GM19193 (cell line): Measurements from ENCODE around the gene AMMECR1.

Experiments
- POLR2A ChIP-seq: IDR thresholded peaks from 4 replicates; pipeline ENCODE4 v1.6.1; 2011; ENCODE audit not compliant: insufficient read depth, insufficient read length; ENCODE audit errors: extremely low read depth

Gene AMMECR1

GRCh38 chrX:110145854-110146253 lies 172.0 kb downstream of the AMMECR1 start:
- no peak for TF ChIP-seq POLR2A

- no peak for TF ChIP-seq POLR2A
These were observed 172.6 kb downstream of the AMMECR1 start for GRCh38 chrX:110145311-110145710.
